ENCODE data around the gene NPAS3. TPM values are rescaled to one million over a fixed set of nuclear protein-coding genes. Genes with fewer than 3 reads are reported as not detected.

The NPAS3 gene
- total and polyA plus RNA-seq, 2 of the 13 experiments (the other 11 are each of a cell fraction or from before 2014, with no cell fraction given) = not detected

DNA sequence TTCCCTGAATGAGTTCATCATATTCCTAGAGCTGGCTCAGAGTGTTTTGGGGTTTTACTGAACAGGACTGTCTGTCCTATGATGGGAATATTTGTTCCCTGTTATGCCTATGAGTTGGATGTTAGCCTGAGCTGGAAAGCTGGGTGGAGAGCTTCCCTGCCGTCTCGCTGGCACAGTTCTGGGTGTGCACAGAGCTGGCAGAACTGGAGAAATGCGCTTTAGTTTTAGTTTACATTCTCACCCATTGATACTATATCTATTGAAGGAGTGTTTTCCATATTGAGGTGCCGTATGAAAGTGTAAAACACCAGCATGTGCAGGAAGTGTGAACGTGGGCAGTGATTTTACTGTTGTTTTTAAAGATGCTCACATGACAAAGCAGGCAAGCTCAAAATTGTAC lies 549.9 kb downstream of the NPAS3 start:
- Histone ChIP-seq H3K4me1 (ENCODE audit: insufficient read depth, low read length) (no peaks in the 10 kb centered on the region), H3K27ac (ENCODE audit: extremely low read length, insufficient read depth, low read length) (no peak overlapping the region), H3K36me3 (replicated peaks in 1 of 2; ENCODE audit: control insufficient read depth in 1 of 2, insufficient read depth in 2 of 2, low read length in 2 of 2) (no peaks in the 10 kb centered on the region), H4K20me1 (ENCODE audit: insufficient read depth, low read length) (no peaks in the 10 kb centered on the region), H3K4me3 (replicated peaks in 1 of 3; ENCODE audit: insufficient read depth in 1 of 3, low read depth in 2 of 3, low read length in 3 of 3) (no peak overlapping the region), H3K9ac (ENCODE audit: insufficient read depth, low read depth, low read length) (no peak overlapping the region), H3K9me3 (ENCODE audit: low read length) (no peaks in the 10 kb centered on the region), H2AFZ (ENCODE audit: low read length) (no peak overlapping the region), H3K4me2 (ENCODE audit: low read depth, low read length) (no peak overlapping the region), H3K27me3 (ENCODE audit: control insufficient read depth in 1 of 2, insufficient read depth in 2 of 2, low read length in 2 of 2) (peaks cover 0 to 11% of the 10 kb centered on the region in 2 experiments; a peak in 2 of 5 replicates), H3K79me2 (ENCODE audit: insufficient read depth, low read length) (no peaks in the 10 kb centered on the region)
- POLR2A ChIA-PET = no interaction called here
- CTCF ChIA-PET (ENCODE audit: low intra/inter-chr PET ratio, low total read pairs) = no interaction called here
- WGBS (ENCODE audit: low lambda C conversion rate) = 17% methylated on average over 5 of the region's 5 CpGs
- intact Hi-C loops (cut with micrococcal nuclease; ENCODE audit: unreplicated experiment) (no loop called here), in situ Hi-C loops (cut with HindIII; ENCODE audit: extremely low pct_ligation_motif_present, low pct_unique_long_range_greater_than_20kb) (no loop called here)
- no peak for DNase-seq (ENCODE audit: low spot score)
- ATAC-seq = no peak
- FAIRE-seq = no peak
- no TSS peak for BruUV-seq (replicated peaks)
- TF ChIP-seq, protein P1, sequence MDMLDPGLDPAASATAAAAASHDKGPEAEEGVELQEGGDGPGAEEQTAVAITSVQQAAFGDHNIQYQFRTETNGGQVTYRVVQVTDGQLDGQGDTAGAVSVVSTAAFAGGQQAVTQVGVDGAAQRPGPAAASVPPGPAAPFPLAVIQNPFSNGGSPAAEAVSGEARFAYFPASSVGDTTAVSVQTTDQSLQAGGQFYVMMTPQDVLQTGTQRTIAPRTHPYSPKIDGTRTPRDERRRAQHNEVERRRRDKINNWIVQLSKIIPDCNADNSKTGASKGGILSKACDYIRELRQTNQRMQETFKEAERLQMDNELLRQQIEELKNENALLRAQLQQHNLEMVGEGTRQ (IDR thresholded peaks at IDR 0.05; ENCODE audit: low read depth, low read length) = no peak
- TF ChIP-seq, protein P1 (CRISPR knock-in tag; IDR thresholded peaks at IDR 0.05; ENCODE audit: borderline replicate concordance) = no peak
- TF ChIP-seq ZNF138 (CRISPR knock-in tag; IDR thresholded peaks at IDR 0.05; ENCODE audit: low read depth) (no peak), ZBTB7A (CRISPR knock-in tag; IDR thresholded peaks at IDR 0.05) (no peak), ZSCAN20 (CRISPR knock-in tag; IDR thresholded peaks at IDR 0.05; ENCODE audit: borderline replicate concordance) (no peak), SYNCRIP (IDR thresholded peaks at IDR 0.05; ENCODE audit: insufficient read depth, low read depth, low read length) (no peak), HNRNPUL1 (IDR thresholded peaks at IDR 0.05; ENCODE audit: low read depth, low read length) (no peak), SSRP1 (CRISPR knock-in tag; IDR thresholded peaks at IDR 0.05) (no peak), FOXA1 (IDR thresholded peaks at IDR 0.05) (no peak), FOXA1 (CRISPR knock-in tag; IDR thresholded peaks at IDR 0.05) (no peak), ZBTB1 (CRISPR knock-in tag; IDR thresholded peaks at IDR 0.05; ENCODE audit: borderline replicate concordance) (no peak), NR2F6 (IDR thresholded peaks at IDR 0.05) (no peak), NR2F6 (CRISPR knock-in tag; IDR thresholded peaks at IDR 0.05) (no peak), SUZ12 (IDR thresholded peaks at IDR 0.05; ENCODE audit: low read depth, low read length) (no peak), KLF13 (CRISPR knock-in tag; IDR thresholded peaks at IDR 0.05) (no peak), ARID2 (CRISPR knock-in tag; IDR thresholded peaks at IDR 0.05; ENCODE audit: borderline replicate concordance) (no peak), MED8 (CRISPR knock-in tag; IDR thresholded peaks at IDR 0.05; ENCODE audit: insufficient replicate concordance) (no peak)
- TF ChIP-seq, protein P2, sequence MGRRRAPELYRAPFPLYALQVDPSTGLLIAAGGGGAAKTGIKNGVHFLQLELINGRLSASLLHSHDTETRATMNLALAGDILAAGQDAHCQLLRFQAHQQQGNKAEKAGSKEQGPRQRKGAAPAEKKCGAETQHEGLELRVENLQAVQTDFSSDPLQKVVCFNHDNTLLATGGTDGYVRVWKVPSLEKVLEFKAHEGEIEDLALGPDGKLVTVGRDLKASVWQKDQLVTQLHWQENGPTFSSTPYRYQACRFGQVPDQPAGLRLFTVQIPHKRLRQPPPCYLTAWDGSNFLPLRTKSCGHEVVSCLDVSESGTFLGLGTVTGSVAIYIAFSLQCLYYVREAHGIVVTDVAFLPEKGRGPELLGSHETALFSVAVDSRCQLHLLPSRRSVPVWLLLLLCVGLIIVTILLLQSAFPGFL (CRISPR knock-in tag; IDR thresholded peaks at IDR 0.05) = no peak
- TF ChIP-seq, protein P3, sequence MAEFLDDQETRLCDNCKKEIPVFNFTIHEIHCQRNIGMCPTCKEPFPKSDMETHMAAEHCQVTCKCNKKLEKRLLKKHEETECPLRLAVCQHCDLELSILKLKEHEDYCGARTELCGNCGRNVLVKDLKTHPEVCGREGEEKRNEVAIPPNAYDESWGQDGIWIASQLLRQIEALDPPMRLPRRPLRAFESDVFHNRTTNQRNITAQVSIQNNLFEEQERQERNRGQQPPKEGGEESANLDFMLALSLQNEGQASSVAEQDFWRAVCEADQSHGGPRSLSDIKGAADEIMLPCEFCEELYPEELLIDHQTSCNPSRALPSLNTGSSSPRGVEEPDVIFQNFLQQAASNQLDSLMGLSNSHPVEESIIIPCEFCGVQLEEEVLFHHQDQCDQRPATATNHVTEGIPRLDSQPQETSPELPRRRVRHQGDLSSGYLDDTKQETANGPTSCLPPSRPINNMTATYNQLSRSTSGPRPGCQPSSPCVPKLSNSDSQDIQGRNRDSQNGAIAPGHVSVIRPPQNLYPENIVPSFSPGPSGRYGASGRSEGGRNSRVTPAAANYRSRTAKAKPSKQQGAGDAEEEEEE (CRISPR knock-in tag; IDR thresholded peaks at IDR 0.05; ENCODE audit: borderline replicate concordance) = no peak
- TF ChIP-seq, protein P4, sequence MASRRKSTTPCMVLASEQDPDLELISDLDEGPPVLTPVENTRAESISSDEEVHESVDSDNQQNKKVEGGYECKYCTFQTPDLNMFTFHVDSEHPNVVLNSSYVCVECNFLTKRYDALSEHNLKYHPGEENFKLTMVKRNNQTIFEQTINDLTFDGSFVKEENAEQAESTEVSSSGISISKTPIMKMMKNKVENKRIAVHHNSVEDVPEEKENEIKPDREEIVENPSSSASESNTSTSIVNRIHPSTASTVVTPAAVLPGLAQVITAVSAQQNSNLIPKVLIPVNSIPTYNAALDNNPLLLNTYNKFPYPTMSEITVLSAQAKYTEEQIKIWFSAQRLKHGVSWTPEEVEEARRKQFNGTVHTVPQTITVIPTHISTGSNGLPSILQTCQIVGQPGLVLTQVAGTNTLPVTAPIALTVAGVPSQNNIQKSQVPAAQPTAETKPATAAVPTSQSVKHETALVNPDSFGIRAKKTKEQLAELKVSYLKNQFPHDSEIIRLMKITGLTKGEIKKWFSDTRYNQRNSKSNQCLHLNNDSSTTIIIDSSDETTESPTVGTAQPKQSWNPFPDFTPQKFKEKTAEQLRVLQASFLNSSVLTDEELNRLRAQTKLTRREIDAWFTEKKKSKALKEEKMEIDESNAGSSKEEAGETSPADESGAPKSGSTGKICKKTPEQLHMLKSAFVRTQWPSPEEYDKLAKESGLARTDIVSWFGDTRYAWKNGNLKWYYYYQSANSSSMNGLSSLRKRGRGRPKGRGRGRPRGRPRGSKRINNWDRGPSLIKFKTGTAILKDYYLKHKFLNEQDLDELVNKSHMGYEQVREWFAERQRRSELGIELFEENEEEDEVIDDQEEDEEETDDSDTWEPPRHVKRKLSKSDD (CRISPR knock-in tag; IDR thresholded peaks at IDR 0.05; ENCODE audit: low read depth) = no peak

All from HepG2 (cell line).